CD4-positive, alpha-beta T cell treated with Interleukin-4 for 1 hour (primary cell): ENCODE results near the gene C10orf71.

Experiments
- DNase-seq, 2 donors: peaks; one replicate each; pipeline ENCODE4 v3.0.0-alpha.2; 2020 to 2022

C10orf71 gene

GRCh38 chr10:49361735-49362568, 63.0 kb downstream of the C10orf71 start:
- DNase-seq = no peak

GRCh38 chr10:49362596-49363260, 63.8 kb downstream of the C10orf71 start:
- peak; percentile 14 to 32 for DNase-seq

GRCh38 chr10:49363309-49364031, 64.5 kb downstream of the C10orf71 start:
- DNase-seq = no peak

- DNase-seq = no peak
Measured at GRCh38 chr10:49364051-49364450, 65.1 kb downstream of the C10orf71 start.

- no peak for DNase-seq
Measured at GRCh38 chr10:49364747-49365146, 65.8 kb downstream of the C10orf71 start.

GRCh38 chr10:49365275-49365674, 66.3 kb downstream of the C10orf71 start:
- no peak for DNase-seq

GRCh38 chr10:49365675-49366415, 66.9 kb downstream of the C10orf71 start:
- DNase-seq = no peak

GRCh38 chr10:49366460-49366859, 67.5 kb downstream of the C10orf71 start:
- no peak for DNase-seq

- no peak for DNase-seq
Measured at GRCh38 chr10:49367600-49367999, 68.6 kb downstream of the C10orf71 start.

GRCh38 chr10:49368256-49368655, 69.3 kb downstream of the C10orf71 start:
- DNase-seq = no peak

GRCh38 chr10:49369216-49370162, 70.5 kb downstream of the C10orf71 start:
- DNase-seq = no peak

- no peak for DNase-seq
Measured at GRCh38 chr10:49370326-49371100, 71.5 kb downstream of the C10orf71 start.

GRCh38 chr10:49371967-49372366, 73.0 kb downstream of the C10orf71 start:
- no peak for DNase-seq

GRCh38 chr10:49373361-49373760, 74.4 kb downstream of the C10orf71 start:
- DNase-seq = no peak

- DNase-seq = no peak
Measured at GRCh38 chr10:49374740-49375139, 75.8 kb downstream of the C10orf71 start.

GRCh38 chr10:49375611-49376010, 76.6 kb downstream of the C10orf71 start:
- no peak for DNase-seq
